HG03159 (cell line): ENCODE measurements around the gene UPF1.

Source experiments
- ATAC-seq: cut with Tn5 transposase; IDR thresholded peaks from one replicate; pipeline ENCODE4 v1.9.1; 2021; ENCODE audit warnings: mild to moderate bottlenecking, moderate library complexity; ENCODE audit not compliant: unreplicated experiment

UPF1 gene

DNA sequence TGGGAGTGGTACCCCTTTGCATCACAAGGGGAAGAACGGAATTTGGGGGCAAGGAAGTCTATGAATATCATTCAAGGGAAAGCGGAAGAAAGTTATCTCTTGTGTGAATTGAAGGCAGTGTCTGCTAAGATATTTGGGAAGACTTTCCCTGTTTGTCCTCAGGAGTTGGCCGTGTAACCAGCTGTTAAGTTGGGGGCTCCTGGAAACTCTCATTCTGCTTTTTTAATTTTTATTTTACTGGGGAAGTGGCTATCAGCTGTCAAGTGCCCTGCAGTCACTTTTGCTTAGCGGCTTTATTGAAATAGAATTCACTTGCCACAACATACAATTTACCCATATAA, 2.9 kb downstream of the UPF1 start:
- ATAC-seq, result no peak

DNA sequence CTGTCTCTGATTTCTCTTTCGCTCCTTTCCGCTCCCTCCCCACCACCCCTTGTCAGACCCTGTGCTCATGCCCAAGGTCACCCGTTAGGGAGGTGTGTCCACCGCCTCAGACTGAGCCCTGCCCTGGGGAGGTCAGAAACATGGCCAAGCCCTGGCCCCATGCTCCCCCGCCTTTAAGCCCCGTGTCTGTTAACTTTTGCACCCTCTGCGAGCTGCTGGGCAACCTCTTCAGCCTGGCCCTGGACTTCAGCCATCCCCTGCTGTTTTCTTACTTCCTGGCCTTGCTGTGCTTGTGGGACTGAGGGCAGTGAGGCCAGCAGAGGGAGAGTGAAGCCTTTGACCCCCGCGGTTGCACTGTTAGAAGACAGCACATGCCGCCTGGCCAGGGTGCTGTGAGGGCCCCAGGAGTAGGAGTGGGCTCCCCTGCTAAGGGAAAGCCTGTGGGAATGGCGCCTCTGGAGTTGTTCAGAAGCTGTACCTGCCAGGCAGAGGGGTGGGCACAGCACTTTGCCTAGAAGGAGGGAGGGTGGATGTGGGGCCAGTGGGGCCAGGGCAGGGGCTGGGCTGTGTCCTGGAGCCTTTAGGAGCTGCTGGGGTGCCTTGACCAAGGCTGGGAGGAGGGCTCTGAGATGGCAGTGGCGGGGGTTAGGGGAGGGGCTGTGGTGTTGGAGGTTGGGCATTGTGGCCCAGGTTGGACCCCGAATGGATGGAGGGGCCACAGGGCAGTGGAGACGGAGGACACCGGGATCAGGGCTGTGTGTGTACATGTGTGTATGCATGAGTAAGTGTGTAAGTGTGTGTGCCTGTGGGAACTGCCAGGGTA, 7.9 kb downstream of the UPF1 start:
- ATAC-seq, result no peak

DNA sequence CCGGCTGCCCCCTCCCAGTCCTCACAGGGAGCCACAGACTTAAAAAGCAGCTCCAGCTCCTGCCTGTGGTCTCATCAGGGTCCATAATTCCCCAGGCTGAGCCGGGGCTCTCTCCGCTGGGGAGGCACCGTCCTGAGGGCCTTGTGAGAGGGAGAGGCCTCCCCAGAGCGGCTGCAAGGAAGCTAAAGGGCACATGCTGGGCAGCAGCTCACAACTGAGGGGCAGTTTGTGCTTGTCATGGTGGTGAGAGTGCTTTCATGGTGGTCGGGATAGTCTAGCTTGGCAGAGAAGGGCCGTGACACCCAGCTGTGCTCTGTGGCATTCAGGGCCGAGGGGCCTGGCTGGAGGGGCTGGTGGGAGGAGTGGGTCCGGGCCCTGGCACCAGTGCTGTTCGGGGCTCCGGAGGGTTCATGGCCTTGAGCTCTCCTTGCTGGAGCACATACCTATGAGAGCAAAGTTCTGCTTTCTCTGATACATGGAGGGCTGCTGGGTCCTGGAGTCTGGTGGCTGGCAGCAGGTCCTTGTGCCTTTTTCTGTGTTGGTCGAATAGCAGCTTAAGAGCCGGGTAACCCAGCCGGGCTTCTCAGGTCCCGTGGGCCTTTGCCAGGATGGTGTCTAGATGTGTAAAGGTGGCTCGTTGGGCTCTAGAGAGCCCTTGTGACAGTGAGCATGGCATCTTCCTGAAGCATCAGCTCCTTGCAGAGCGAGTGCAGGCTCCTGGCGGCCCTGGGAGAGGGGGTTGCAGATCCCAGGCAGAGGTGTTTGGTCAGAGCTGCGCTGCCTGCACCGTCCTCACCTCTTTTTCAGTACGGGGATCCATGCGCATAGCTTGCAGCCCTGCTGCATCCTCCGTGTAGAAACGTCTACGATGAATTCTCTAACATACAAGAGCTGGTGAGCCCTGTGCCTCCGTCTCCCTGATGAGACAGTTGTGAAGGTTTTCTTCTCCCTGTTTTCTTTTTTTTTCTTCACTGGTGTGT, 8.8 kb downstream of the UPF1 start:
- no peak for ATAC-seq

DNA sequence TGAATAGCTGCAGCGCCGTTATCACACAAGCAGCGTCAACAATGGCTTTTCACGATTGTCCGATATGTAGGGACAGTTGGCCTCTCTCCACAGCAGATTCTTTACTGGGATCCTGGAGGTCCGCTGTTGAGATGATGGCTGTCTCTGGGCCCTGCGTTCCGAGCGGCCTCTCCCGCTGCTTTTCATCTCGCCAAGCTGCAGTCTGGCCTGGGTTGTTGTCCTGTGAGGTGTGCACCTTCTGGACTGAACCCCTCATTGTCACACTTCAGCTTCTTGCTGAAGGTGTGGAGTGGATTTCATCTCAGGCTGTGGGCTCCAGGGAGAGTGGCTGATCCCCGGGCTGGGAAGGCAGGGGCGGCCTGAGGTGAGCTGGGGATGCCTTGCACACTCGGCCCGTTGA, 9.6 kb downstream of the UPF1 start:
- no peak for ATAC-seq

DNA sequence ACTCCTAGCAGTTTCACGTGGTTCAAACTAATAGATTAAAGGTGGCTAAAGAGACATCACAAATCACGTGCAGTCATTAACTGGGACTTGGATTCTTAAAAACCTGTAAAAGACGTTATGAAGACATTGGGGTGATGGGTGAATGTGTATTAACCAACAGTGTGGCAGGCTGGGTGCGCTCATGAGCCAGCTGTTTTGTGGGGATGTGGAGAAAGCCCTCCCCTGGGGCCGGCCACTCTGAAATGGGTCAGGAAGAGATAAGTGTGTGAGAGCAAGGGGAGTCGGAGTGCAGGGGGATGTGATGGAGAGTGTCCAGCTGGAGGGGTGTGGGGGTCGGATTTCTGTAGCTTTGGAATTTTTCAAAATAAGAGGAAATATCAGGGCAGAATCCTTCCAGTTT, 10.4 kb downstream of the UPF1 start:
- no peak for ATAC-seq

DNA sequence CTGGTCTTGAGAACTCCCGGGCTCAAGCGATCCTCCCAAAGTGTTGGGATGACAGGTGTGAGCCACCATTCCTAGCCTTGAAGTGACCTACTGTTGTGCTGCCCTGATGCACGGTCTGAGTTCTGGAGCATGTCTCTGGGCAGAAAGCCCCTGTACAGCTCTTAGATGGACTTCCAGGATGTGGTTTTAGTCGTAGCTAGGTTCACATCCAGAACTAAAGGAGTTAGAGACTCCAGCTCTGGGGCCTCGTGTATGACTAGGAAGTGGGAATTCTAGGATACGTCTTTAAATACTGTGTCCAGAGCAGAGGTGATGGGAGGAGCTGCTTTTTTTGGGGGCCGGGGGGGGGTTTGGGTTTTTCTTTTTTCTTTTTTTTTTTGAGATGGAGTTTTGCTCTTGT, 12.2 kb downstream of the UPF1 start:
- no peak for ATAC-seq

DNA sequence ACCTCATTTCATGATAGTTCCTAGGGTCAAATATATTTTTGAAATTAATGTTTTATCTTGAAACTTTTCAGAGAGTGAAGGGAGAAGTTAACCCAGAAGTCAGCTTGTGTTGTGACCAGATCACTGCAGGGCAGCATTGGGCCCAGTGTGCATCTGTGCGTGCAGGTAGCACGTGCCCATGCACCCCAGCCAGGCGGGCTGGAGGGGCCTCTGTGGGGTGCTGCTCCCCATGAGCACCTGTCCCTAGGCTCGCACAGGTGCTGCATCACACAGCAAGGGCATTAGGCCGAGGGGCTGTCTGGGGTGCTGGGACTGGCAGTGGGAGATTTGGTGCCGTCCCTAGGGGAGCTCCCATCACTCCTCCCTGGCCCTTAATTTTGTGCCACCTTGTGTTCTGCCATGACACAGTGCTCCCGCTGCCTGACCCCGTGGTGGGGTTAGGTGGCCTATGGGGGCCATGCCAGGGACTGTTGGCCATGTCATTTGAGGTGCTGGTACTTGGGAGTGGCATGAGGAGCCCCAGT, 13.1 kb downstream of the UPF1 start:
- no peak for ATAC-seq

DNA sequence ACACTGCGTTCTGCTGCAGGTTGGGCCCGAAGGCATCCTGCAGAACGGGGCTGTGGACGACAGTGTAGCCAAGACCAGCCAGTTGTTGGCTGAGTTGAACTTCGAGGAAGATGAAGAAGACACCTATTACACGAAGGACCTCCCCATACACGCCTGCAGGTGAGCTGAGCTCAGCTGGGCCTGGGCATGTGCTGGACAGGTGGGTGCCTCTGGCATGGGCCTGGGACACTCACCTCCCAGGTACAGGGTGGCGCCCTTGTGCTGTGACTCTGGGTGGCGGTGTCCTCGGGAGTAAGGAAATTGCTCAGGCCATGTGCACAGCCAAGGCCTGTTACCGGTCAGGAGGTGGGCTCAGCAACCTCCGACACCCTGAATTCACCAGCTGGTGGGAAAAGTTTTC, 14.2 kb downstream of the UPF1 start:
- no peak for ATAC-seq

DNA sequence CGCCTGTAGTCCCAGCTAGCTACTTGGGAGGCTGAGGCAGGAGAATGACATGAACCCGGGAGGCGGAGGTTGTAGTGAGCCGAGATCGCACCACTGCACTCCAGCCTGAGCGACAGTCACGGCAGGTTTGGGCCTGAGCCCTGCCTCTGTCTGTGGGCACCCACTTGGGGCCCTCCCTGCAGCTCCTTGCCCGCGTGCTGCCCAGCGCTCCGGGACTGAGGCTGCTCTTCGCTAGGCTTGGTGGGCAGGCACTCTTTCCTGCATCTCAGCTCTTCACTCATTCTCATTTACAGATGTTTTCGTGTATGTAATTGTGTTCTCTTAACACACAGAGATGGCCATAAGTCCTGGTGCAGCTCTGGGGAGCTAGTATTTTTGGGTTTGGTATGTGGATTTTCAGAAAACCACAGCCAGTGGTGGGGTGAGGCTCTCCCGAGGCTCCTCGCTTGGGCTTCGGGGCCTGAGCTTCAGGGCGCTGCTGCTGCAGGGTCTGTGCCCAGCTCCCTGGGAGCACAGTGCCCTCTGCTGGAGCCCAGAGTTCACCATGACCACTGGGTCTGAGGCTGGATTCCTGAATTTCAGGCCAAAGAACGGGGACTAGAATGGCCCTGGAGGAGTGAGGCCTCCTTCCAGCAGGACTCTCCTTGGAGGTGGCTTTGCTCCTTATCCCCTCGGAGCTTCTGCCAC, 15.2 kb downstream of the UPF1 start:
- no peak for ATAC-seq

DNA sequence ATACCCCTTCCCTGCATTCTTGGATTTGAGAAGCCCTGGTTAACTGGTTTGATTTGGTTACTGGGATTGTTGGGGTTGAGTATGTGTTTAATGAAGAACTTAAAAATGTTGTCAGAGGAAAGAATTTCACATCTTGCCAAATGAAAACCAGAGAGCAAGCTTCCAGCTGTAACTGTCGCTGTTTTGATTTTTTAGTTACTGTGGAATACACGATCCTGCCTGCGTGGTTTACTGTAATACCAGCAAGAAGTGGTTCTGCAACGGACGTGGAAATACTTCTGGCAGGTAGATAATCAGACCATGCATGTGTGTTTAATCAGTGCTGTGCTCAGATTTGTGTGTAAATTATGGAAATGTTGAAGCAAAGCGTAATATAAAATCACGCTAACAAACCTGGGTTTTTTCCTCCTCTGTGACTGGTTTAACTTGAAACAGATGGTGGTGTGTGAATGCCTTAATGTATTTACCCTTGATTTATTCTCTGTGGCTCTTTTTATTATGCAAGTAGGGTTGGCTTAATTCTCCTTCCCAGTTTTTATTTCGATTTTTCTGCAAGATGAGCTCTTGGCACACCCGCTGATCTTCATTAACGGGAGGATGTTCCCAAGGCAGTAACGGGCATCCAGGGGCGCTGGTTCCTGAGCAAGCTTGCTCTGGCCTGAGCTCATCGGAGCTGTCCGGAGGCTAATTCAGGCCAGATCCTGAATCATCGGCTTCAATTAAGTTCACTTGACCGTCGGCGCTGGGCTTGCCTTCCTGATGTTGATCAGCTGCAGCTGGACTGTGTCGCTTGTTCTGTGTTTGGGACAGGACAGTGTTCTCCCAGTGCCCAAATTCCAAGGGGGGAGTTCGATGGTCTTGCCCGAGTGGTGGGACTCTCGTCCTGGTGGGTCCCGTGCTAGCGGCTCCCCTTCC, 16.0 kb downstream of the UPF1 start:
- no peak for ATAC-seq

DNA sequence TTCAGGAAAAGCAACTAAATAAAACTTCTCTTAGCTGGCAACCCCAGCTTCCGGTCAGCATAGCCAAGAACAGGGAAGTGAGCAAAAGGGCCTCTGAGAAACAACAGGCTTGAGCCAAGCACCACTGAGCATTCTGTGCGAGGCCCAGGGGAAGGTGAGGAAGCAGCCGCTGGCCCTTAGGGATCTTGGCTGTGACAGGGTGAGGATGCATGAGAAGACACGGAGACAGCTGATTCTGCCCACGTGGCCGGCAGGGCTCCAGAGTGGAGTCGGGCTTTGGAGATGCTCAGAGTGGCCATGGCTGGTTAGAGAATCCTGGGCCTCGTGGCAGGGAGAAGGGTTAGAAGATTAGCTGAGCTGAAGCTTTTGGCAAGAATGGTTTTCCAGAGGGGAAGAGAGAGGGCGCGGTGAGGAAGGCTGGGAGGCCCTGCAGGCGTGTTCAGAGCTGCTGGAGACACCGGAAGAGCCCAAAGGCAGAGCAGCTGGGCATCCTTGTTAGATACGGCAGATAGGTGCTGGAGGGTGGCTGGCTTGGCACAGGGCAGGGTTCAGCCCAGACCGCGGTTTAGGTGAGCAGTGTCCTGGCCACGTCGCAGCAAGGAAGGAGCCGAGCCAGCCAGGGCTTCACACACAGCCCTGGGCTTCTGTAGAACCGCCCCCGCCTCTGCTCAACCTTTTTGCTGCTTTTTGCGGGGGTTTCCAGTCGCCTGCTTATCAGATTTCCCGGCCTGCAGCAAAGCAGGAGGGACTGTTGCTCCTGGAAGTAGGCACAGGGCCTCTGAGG, 17.3 kb downstream of the UPF1 start:
- no peak for ATAC-seq

DNA sequence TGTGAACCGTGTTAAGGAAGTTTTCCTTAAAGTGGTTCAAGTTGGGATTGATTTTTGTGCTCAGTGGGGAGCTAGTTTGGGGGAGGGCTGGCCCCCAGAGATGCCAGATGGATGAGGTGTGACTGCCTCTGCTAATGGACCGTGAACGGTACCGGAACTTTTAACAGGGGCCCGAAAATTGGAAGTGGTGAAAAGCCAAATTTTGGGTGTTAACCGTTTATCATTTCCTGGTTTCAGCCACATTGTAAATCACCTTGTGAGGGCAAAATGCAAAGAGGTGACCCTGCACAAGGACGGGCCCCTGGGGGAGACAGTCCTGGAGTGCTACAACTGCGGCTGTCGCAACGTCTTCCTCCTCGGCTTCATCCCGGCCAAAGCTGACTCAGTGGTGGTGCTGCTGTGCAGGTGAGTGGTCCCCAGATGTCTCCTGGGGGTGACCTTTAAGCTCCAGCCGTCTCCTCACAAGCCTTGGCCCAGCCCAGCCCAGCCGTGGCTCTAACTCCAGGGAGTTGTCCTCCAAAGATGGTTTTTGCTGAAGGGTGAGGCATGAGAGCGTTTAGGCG, 18.2 kb downstream of the UPF1 start:
- no peak for ATAC-seq

DNA sequence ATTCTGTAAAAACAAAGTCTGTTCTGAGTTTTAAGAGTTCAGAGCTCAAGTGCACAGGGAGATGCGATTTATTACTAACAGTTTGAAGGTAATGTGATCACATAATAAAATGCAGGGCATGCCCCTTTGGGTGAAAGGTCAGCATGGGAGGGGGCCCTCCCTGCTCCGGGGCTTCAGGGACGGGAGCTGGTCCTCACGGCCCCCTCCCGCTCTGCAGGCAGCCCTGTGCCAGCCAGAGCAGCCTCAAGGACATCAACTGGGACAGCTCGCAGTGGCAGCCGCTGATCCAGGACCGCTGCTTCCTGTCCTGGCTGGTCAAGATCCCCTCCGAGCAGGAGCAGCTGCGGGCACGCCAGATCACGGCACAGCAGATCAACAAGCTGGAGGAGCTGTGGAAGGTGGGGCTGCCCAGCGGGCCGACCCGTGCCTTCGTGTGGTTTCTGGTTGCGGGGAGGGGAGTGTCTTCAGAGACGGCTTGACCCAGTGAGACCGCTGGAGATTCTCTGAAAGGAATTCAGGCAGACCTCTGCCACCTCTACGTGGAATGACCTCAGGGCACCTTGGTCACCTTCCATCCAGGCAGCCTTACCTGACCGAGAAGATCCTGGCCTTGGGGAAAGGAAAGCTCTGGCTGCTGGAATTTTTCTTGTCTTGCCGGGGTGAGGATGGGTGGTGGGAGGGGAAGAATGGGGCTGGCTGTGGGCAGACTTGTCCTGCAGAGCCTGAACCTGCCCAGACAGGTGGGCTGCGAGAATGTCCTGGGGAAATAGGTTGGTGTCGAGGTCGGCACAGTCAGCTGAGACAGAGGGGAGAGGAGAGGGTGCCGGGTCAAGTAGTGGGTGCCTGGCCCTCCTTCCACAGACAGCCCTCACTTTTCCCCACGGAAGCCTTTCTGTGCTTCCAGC, 19.0 kb downstream of the UPF1 start:
- ATAC-seq, result no peak

DNA sequence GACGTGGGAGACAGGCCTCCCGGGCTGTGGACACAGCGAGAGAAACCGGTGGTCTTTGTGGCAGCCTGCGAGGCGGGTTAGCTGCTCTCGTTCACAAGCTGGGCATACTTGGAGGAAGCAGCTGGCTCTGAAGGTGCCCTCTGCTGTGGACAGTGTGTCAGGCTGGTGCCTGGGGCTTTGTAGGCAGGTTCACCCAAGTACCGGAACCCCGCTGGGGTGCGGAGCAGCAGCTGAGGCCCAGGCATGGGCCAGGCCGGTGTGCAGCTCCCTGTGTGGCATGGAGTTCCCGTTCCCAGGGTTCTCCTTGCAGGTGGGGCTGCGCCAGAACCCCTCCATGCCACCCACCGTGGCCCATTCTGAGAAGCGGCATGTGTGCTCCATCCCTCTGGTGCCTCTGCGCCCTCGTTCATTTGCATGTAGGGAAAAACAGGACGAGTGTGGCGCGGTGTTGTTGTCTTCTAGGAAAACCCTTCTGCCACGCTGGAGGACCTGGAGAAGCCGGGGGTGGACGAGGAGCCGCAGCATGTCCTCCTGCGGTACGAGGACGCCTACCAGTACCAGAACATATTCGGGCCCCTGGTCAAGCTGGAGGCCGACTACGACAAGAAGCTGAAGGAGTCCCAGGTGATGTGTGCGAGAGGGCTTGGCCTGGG, 20.0 kb downstream of the UPF1 start:
- ATAC-seq, result no peak

DNA sequence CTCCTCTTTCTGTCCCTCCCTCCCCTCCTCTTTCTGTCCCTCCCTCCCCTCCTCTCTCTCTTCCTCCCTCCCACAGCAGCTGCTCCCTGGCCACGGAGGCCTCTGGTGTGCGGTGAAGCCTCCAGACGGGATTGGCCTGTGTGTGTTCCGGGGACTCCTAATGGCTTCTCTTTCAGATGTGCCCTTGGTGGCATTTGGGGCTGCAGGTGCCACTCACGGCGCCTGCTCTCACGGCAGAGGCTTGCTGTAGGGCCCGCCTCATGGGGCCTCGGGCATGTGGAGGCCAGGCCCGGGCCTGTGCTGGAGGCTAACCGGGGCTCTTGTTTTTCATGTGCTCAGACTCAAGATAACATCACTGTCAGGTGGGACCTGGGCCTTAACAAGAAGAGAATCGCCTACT, 20.9 kb downstream of the UPF1 start:
- ATAC-seq, result no peak

DNA sequence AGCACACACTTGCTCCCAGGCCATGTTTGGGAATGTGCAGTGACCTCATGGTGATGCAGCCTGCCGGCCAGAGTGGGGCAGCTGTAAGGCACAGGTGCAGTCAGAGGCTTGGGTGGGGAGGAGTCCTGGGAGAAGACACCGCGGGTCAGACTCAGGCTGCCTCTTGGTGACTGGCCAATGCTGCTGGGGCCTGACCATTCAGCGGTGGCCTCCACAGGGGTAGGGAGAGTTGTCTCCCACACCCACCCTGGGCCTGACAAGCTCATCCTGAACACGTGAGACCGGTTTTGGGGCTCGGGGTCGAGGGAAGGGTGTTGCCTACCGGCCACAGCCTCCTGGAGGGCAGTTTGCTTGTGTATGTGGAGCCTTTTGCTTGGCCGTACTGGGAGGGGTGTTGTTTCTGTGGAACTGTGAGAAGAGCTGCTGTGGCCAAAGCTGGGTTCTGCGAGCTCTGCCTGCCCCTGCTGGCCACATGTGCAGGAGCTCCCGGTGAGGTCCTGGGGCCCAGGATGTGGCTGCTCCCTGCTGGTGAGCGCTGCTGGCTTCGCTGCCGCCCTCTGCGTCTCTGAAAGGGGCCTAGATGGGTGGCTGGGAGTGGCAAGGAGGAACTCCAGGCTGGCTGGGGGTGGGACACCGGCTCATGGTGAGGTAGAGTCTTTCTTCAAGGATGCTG, 22.1 kb downstream of the UPF1 start:
- ATAC-seq, result no peak

DNA sequence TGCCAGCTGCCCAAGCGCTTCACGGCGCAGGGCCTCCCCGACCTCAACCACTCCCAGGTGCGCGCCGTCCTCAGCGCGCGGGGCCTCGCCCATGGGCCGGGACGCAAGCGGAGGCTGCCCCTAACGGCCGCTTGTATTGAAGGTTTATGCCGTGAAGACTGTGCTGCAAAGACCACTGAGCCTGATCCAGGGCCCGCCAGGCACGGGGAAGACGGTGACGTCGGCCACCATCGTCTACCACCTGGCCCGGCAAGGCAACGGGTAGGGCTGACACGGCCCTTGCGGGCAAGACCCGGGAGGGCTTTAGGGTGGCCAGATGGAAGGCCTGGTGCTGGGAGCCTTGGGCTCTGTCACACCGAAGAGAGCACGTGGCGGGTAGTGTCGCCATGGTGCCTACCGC, 23.2 kb downstream of the UPF1 start:
- no peak for ATAC-seq
